Endothelial cell of umbilical vein (primary cell): Measurements from ENCODE around the gene ANKMY2. TPM values are rescaled to one million over a fixed set of nuclear protein-coding genes. Genes with fewer than 3 reads are reported as not detected.

ENCODE experiments used
- BruUV-seq: library from RNA; stranded (reverse); fragments of 400-500 nt; replicated peaks from 2 replicates; lab custom pipeline; 2021; lab: Mats Ljungman, UMichigan
- CTCF ChIA-PET: fragments of 300-600, 350-600 bp; sonication (Branson Sonifier 250); formaldehyde crosslinking; loops from one replicate; lab custom pipeline; 2021; ENCODE audit warnings: antibody characterized with exemption, inconsistent platforms; lab: Charles Lee
- POLR2A ChIA-PET: fragments of 300-600, 350-600 bp; sonication (Branson Sonifier 250); formaldehyde crosslinking; loops from one replicate; lab custom pipeline; 2021; ENCODE audit warnings: antibody characterized with exemption, inconsistent platforms; lab: Charles Lee
- DNase-seq: peaks from one replicate; pipeline ENCODE4 v3.0.0-alpha.2; 2011; ENCODE audit warnings: low read depth, low spot score
- FAIRE-seq: peaks from 2 replicates; lab custom pipeline; 2011; peaks lifted over from hg19 to GRCh38; lab: Jason Lieb, UNC
- H2AFZ ChIP-seq: 2 replicates; pipeline ENCODE4 v1.6.0; 2012; ENCODE audit warnings: low read depth, low read length, control low read depth, inconsistent platforms
- H3K27ac ChIP-seq: 2 replicates; pipeline ENCODE4 v1.5.1; 2011; ENCODE audit warnings: low read depth, mild to moderate bottlenecking, control low read depth, low read length, moderate library complexity; ENCODE audit not compliant: insufficient read depth
- H3K27me3 ChIP-seq, 2 experiments: 2 replicates each; pipeline versions ENCODE4 v1.6.0 to v1.6.1; 2011; ENCODE audit warnings: low read length in 2 of 2, mixed read lengths in 1 of 2; ENCODE audit not compliant: control insufficient read depth in 2 of 2, insufficient read depth in 2 of 2
- H3K36me3 ChIP-seq, 2 experiments: 2 replicates in 1 of 2; 3 replicates in 1 of 2; pipeline ENCODE4 v1.5.1; 2011; ENCODE audit warnings: low read length in 2 of 2, mild to moderate bottlenecking in 1 of 2, moderate library complexity in 1 of 2; ENCODE audit not compliant: control insufficient read depth in 2 of 2, insufficient read depth in 2 of 2; ENCODE audit errors: extremely low read depth in 1 of 2
- H3K4me1 ChIP-seq: 3 replicates; pipeline ENCODE4 v1.5.1; 2011; ENCODE audit warnings: mild to moderate bottlenecking, low read length; ENCODE audit not compliant: control insufficient read depth, insufficient read depth; ENCODE audit errors: extremely low read depth
- H3K4me2 ChIP-seq: 2 replicates; pipeline ENCODE4 v1.6.1; 2011; ENCODE audit warnings: low read length, control low read depth, mixed read lengths; ENCODE audit not compliant: insufficient read depth
- H3K4me3 ChIP-seq, 3 experiments: fragments of 200-600 bp in 1 of 3; sonication (generic), shearing (Covaris generic) in 1 of 3; replicated peaks in 1 of 3; 2 replicates each; pipeline ENCODE4 v1.5.1; 2011 to 2016; ENCODE audit warnings: control low read depth in 3 of 3, low read length in 3 of 3, mild to moderate bottlenecking in 2 of 3, inconsistent platforms in 1 of 3, low read depth in 1 of 3, moderate library complexity in 1 of 3; ENCODE audit not compliant: insufficient read depth in 1 of 3
- H3K79me2 ChIP-seq: 2 replicates; pipeline ENCODE4 v1.6.0; 2012; ENCODE audit warnings: low read length, inconsistent platforms; ENCODE audit not compliant: control insufficient read depth, insufficient read depth
- H3K9ac ChIP-seq: replicated peaks from 2 replicates; pipeline ENCODE3; 2011; ENCODE audit warnings: low read length, control low read depth; ENCODE audit not compliant: insufficient read depth; ENCODE audit errors: extremely low read depth
- H3K9me1 ChIP-seq: replicated peaks from 3 replicates; pipeline ENCODE4 v1.6.0; 2011; ENCODE audit warnings: mild to moderate bottlenecking, low read length; ENCODE audit not compliant: control insufficient read depth, insufficient read depth; ENCODE audit errors: extremely low read depth
- H3K9me3 ChIP-seq: replicated peaks from 2 replicates; pipeline ENCODE4 v1.5.1; 2012; ENCODE audit warnings: low read length, inconsistent platforms; ENCODE audit not compliant: control insufficient read depth, insufficient read depth
- H4K20me1 ChIP-seq: replicated peaks from 2 replicates; pipeline ENCODE3; 2011; ENCODE audit warnings: mild to moderate bottlenecking, low read length; ENCODE audit not compliant: control insufficient read depth, insufficient read depth; ENCODE audit errors: extremely low read depth
- EZH2 ChIP-seq: IDR thresholded peaks from 2 replicates; pipeline ENCODE4 v1.6.1; 2012; ENCODE audit warnings: borderline replicate concordance, low read depth, mild to moderate bottlenecking, moderate library complexity, low read length, inconsistent platforms; ENCODE audit not compliant: severe bottlenecking
- FOS ChIP-seq: IDR thresholded peaks from 2 replicates; pipeline ENCODE4 v1.6.1; 2011; ENCODE audit warnings: mild to moderate bottlenecking, low read length, moderate library complexity, borderline replicate concordance; ENCODE audit not compliant: insufficient read depth
- GATA2 ChIP-seq: IDR thresholded peaks from 2 replicates; pipeline ENCODE4 v1.7.0; 2011; ENCODE audit warnings: low read depth, mild to moderate bottlenecking, moderate library complexity, mixed read lengths, low read length; ENCODE audit not compliant: insufficient read length, insufficient read depth
- JUN ChIP-seq: IDR thresholded peaks from 2 replicates; pipeline ENCODE4 v1.6.1; 2011; ENCODE audit warnings: borderline replicate concordance, low read depth; ENCODE audit not compliant: insufficient read length, insufficient read depth
- MYC ChIP-seq: IDR thresholded peaks from one replicate; pipeline ENCODE4 v1.6.1; 2011; ENCODE audit warnings: mild to moderate bottlenecking, low read depth, low read length
- POLR2A ChIP-seq: IDR thresholded peaks from 2 replicates; pipeline ENCODE4 v1.6.1; 2012; ENCODE audit warnings: low read depth, mild to moderate bottlenecking, control low read depth, low read length
- POLR2AphosphoS5 ChIP-seq: IDR thresholded peaks from 2 replicates; pipeline ENCODE4 v1.6.1; 2012; ENCODE audit warnings: low read depth, mild to moderate bottlenecking, control low read depth, low read length, moderate library complexity; ENCODE audit not compliant: insufficient read depth
- dilution Hi-C: fragments of 300-500 bp; cut with MboI; formaldehyde crosslinking; loops from one replicate; pipeline ENCODE4 v1.15.0; 2019; ENCODE audit warnings: low sequenced_read_pairs; ENCODE audit not compliant: extremely low pct_ligation_motif_present
- intact Hi-C: fragments of 100-400 bp; cut with micrococcal nuclease; formaldehyde crosslinking; loops from one replicate; pipeline ENCODE4 v1.10.0; 2022
- polyA plus RNA-seq, 4 experiments: library from polyadenylated mRNA; depleted of rRNA in 3 of 4; stranded (reverse) in 3 of 4; unstranded in 1 of 4; fragments of >200 nt; gene quantifications; 2 replicates each; pipeline versions ENCODE4 v1.2.1 to v1.2.3, GENCODE V29; 2011 to 2012; ENCODE audit warnings: missing spikeins in 1 of 4
- total RNA-seq: library from RNA; stranded (reverse); gene quantifications from 2 replicates; pipeline ENCODE4 v1.2.3, GENCODE V29; 2021
- TF ChIP-seq, protein P1 (sequence below), 2 donors: IDR thresholded peaks; 1 replicate in 1 of 2; 2 replicates in 1 of 2; pipeline ENCODE4 v1.5.1; 2011; ENCODE audit warnings: low read length in 2 of 2, mild to moderate bottlenecking in 2 of 2, moderate library complexity in 2 of 2, control low read depth in 1 of 2, inconsistent platforms in 1 of 2, low read depth in 1 of 2; ENCODE audit not compliant: insufficient read depth in 1 of 2; ENCODE audit errors: extremely low read depth in 1 of 2
- TF ChIP-seq, protein P2 (sequence below): IDR thresholded peaks from 2 replicates; pipeline ENCODE4 v1.6.1; 2011; ENCODE audit not compliant: insufficient read depth, insufficient read length

Gene ANKMY2
- total and polyA plus RNA-seq, 2 donors (not counting 3 experiments of a cell fraction or from before 2014, with no cell fraction given), result 7.7 to 11.6 TPM

DNA sequence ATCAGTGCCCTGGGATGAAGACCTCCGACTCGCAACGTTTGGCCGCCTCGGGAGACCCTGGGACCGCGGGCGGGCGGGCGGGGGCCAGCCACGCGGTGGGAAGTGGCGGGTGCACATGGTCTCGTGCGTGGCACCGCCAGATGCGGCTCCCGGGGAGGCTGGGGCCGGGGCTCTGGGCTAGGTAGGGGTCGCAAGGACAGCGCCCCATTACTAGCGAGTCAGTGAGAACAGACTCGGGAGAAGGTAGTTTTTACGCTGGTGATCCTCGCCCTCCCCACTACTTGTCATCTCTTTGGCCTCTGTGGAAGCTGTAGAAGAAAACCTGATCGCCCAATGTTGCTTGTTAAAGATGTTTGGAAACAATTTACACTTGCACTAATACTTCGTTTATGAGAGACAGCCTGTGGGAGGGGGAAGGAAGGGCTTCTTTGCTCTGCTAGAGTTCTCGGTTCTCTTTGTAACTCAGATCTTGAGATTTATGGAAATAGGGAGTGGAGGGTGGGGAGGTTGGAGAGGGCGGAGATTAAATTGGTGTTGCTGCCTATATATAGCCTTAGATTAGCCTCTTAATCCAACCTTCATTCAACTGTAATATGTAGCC lies 1.0 kb upstream of the ANKMY2 start:
- DNase-seq, result peak; percentile 43
- intact Hi-C loops, result loop anchor here (2.0 to 5.0 kb wide), 4 partner anchors 14 to 959 kb away; partner anchors contain the start of genes MEOX2 and TSPAN13
- no TSS peak for BruUV-seq
- peaks cover 57% of the 10 kb centered on the region for H3K79me2 ChIP-seq
- no peaks in the 10 kb centered on the region for H4K20me1 ChIP-seq
- H3K9me3 ChIP-seq, result no peaks in the 10 kb centered on the region
- TF ChIP-seq FOS, result no peak
- TF ChIP-seq POLR2AphosphoS5, result no peak
- TF ChIP-seq, protein P1, sequence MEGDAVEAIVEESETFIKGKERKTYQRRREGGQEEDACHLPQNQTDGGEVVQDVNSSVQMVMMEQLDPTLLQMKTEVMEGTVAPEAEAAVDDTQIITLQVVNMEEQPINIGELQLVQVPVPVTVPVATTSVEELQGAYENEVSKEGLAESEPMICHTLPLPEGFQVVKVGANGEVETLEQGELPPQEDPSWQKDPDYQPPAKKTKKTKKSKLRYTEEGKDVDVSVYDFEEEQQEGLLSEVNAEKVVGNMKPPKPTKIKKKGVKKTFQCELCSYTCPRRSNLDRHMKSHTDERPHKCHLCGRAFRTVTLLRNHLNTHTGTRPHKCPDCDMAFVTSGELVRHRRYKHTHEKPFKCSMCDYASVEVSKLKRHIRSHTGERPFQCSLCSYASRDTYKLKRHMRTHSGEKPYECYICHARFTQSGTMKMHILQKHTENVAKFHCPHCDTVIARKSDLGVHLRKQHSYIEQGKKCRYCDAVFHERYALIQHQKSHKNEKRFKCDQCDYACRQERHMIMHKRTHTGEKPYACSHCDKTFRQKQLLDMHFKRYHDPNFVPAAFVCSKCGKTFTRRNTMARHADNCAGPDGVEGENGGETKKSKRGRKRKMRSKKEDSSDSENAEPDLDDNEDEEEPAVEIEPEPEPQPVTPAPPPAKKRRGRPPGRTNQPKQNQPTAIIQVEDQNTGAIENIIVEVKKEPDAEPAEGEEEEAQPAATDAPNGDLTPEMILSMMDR (IDR thresholded peaks at IDR 0.05; ENCODE audit: extremely low read depth in 1 of 2, insufficient read depth in 1 of 2, low read depth in 1 of 2, low read length in 2 of 2), result no peak
- no peak for TF ChIP-seq POLR2A
- no peak for TF ChIP-seq JUN
- no peak for TF ChIP-seq MYC
- no peak for TF ChIP-seq EZH2
- TF ChIP-seq, protein P2, sequence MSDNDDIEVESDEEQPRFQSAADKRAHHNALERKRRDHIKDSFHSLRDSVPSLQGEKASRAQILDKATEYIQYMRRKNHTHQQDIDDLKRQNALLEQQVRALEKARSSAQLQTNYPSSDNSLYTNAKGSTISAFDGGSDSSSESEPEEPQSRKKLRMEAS, result no peak
- no peak for TF ChIP-seq GATA2
- FAIRE-seq, result no peak
- POLR2A ChIA-PET, result interaction anchor here (0.7 to 1.4 kb wide), 3 partner anchors 10 to 1876 kb away, joined by 3 to 7 read pairs (median 3); no protein-coding TSS in a partner anchor
- no peaks in the 10 kb centered on the region for H3K9me1 ChIP-seq
- peaks cover 53% of the 10 kb centered on the region for H3K4me1 ChIP-seq
- H2AFZ ChIP-seq, result peak overlapping the region; percentile 22
- H3K4me2 ChIP-seq, result peak overlapping the region; percentile 95
- H3K27me3 ChIP-seq, result no peaks in the 10 kb centered on the region
- H3K27ac ChIP-seq, result peak overlapping the region; percentile 91
- CTCF ChIA-PET, result interaction anchor here (1.1 kb wide), 1 partner anchor 82 kb away, joined by 3 read pairs; no protein-coding TSS in a partner anchor
- dilution Hi-C loops, result no loop called here
- H3K4me3 ChIP-seq, result peak overlapping the region; percentile 63 to 98 (median 98)
- H3K36me3 ChIP-seq, result no peaks in the 10 kb centered on the region
- peak overlapping the region; percentile 88 for H3K9ac ChIP-seq
